Neural cell (in vitro differentiated cells): Measurements from ENCODE around the gene TSPAN31. TPM values are rescaled to one million over a fixed set of nuclear protein-coding genes. Genes with fewer than 3 reads are reported as not detected.
A peak's percentile ranks its signal among the peaks of the same experiment; 100 is the strongest.

Experiments
- H2AFZ ChIP-seq: fragments of 200-600, 300-800 bp; sonication (generic), shearing (Covaris generic); 2 replicates; pipeline ENCODE4 v1.6.0; 2014; ENCODE audit warnings: low read depth, mild to moderate bottlenecking, antibody characterized with exemption, low read length, moderate library complexity
- H3F3A ChIP-seq: fragments of 200-600 bp; shearing (Covaris generic); 2 replicates; pipeline ENCODE4 v1.6.1; 2016; ENCODE audit warnings: mild to moderate bottlenecking, moderate library complexity, mixed read lengths, antibody characterized with exemption, low read length; ENCODE audit not compliant: insufficient read depth, poor library complexity, severe bottlenecking
- H3K27ac ChIP-seq: fragments of 200-600, 300-800 bp; sonication (generic), shearing (Covaris generic); 2 replicates; pipeline ENCODE4 v1.5.1; 2014; ENCODE audit warnings: mild to moderate bottlenecking, low read length, moderate library complexity
- H3K27me3 ChIP-seq: fragments of 300-800, 200-600 bp; sonication (generic), shearing (Covaris generic); 2 replicates; pipeline ENCODE4 v1.6.0; 2014; ENCODE audit warnings: mild to moderate bottlenecking, low read depth, low read length, moderate library complexity; ENCODE audit not compliant: insufficient read depth
- H3K36me3 ChIP-seq: fragments of 300-800, 200-600 bp; sonication (generic), shearing (Covaris generic); 2 replicates; pipeline ENCODE4 v1.5.1; 2014; ENCODE audit warnings: mild to moderate bottlenecking, antibody characterized with exemption, low read length, moderate library complexity; ENCODE audit not compliant: insufficient read depth
- H3K4me2 ChIP-seq: fragments of 300-800, 200-600 bp; sonication (generic), shearing (Covaris generic); 2 replicates; pipeline ENCODE4 v1.6.0; 2014; ENCODE audit warnings: mild to moderate bottlenecking, low read length
- H3K4me3 ChIP-seq: fragments of 300-800, 200-600 bp; sonication (generic), shearing (Covaris generic); 2 replicates; pipeline ENCODE4 v1.5.1; 2014; ENCODE audit warnings: mild to moderate bottlenecking, low read length, moderate library complexity
- H3K79me2 ChIP-seq: fragments of 200-600 bp; shearing (Covaris generic); replicated peaks from 2 replicates; pipeline ENCODE4 v1.6.0; 2014; ENCODE audit warnings: mild to moderate bottlenecking, low read length, moderate library complexity; ENCODE audit not compliant: insufficient read depth
- H3K9ac ChIP-seq: fragments of 300-800, 200-600 bp; sonication (generic), shearing (Covaris generic); 2 replicates; pipeline ENCODE4 v1.6.1; 2016; ENCODE audit warnings: mild to moderate bottlenecking, low read length, mixed read lengths
- H3K9me2 ChIP-seq: fragments of 200-600 bp; shearing (Covaris generic); 2 replicates; pipeline ENCODE4 v1.6.1; 2016; ENCODE audit warnings: mild to moderate bottlenecking, low read length, mixed read lengths; ENCODE audit not compliant: insufficient read depth
- H3K9me3 ChIP-seq: fragments of 200-600, 300-800 bp; sonication (generic), shearing (Covaris generic); 2 replicates; pipeline ENCODE4 v1.6.1; 2016; ENCODE audit warnings: mild to moderate bottlenecking, mixed run types, low read length, moderate library complexity, mixed read lengths
- H4K20me1 ChIP-seq: fragments of 200-600 bp; shearing (Covaris generic); 2 replicates; pipeline ENCODE4 v1.6.1; 2016; ENCODE audit warnings: mild to moderate bottlenecking, mixed run types; ENCODE audit not compliant: insufficient read depth
- CTCF ChIP-seq: fragments of 450-650 bp; IDR thresholded peaks from 2 replicates; pipeline ENCODE4 v1.5.1; 2014; ENCODE audit warnings: antibody characterized with exemption, mild to moderate bottlenecking, moderate library complexity; ENCODE audit not compliant: poor library complexity, severe bottlenecking
- EP300 ChIP-seq: fragments of 450-650 bp; conservative IDR thresholded peaks from 2 replicates; pipeline ENCODE4 v1.6.1; 2014; ENCODE audit warnings: antibody characterized with exemption, mild to moderate bottlenecking, moderate library complexity; ENCODE audit not compliant: poor library complexity, severe bottlenecking
- EZH2 ChIP-seq: fragments of 200-600, 300-800 bp; shearing (Covaris generic), sonication (generic); IDR thresholded peaks from 2 replicates; pipeline ENCODE4 v1.6.1; 2014; ENCODE audit warnings: antibody characterized with exemption, low read length, borderline replicate concordance, mild to moderate bottlenecking; ENCODE audit not compliant: insufficient read depth, poor library complexity, severe bottlenecking
- MXI1 ChIP-seq: fragments of 450-650 bp; conservative IDR thresholded peaks from 2 replicates; pipeline ENCODE4 v1.6.1; 2014; ENCODE audit warnings: antibody characterized with exemption, mild to moderate bottlenecking; ENCODE audit not compliant: poor library complexity, severe bottlenecking
- POLR2AphosphoS5 ChIP-seq: IDR thresholded peaks from 2 replicates; pipeline ENCODE4 v1.6.1; 2012
- RAD21 ChIP-seq: fragments of 450-650 bp; conservative IDR thresholded peaks from 2 replicates; pipeline ENCODE4 v1.6.1; 2014; ENCODE audit warnings: antibody characterized with exemption, mild to moderate bottlenecking, moderate library complexity
- REST ChIP-seq: IDR thresholded peaks from 2 replicates; pipeline ENCODE4 v1.6.1; 2012; ENCODE audit warnings: borderline replicate concordance
- SMC3 ChIP-seq: fragments of 450-650 bp; conservative IDR thresholded peaks from 2 replicates; pipeline ENCODE4 v1.6.1; 2014; ENCODE audit warnings: antibody characterized with exemption, mild to moderate bottlenecking, moderate library complexity; ENCODE audit not compliant: poor library complexity
- TAF1 ChIP-seq: IDR thresholded peaks from 2 replicates; pipeline ENCODE4 v1.6.1; 2012; ENCODE audit warnings: low read depth
- polyA plus RNA-seq: library from polyadenylated mRNA; depleted of rRNA; stranded (reverse); fragments of >200 nt; gene quantifications from 2 replicates; pipeline ENCODE4 v1.2.3, GENCODE V29; 2014

The TSPAN31 gene
- polyA plus RNA-seq, 1 donor from 2014 or later, result 85.3 TPM

GRCh38 chr12:57754411-57755193 is 9.8 kb downstream of the TSPAN31 start, which contains the start of gene MARCHF9:
MARCHF9 (plus strand) TSS chr12:57755103; CDS start chr12:57755529, 426 bp downstream.
- TF ChIP-seq TAF1, result peak; percentile 5
- peak; percentile 62 for TF ChIP-seq MXI1
- peak; percentile 18 for TF ChIP-seq REST
- TF ChIP-seq EZH2, result no peak
- TF ChIP-seq CTCF, result no peak
- TF ChIP-seq RAD21, result peak; percentile 32
- peak; percentile 70 for TF ChIP-seq POLR2AphosphoS5
- TF ChIP-seq EP300, result peak; percentile 37
- TF ChIP-seq SMC3, result no peak

GRCh38 chr12:57755194-57755453 is 10.3 kb downstream of the TSPAN31 start:
- Histone ChIP-seq H4K20me1 (no peaks in the 10 kb centered on the region), H2AFZ (no peak overlapping the region), H3K9ac (peak overlapping the region; percentile 80), H3K79me2 (peaks cover 20% of the 10 kb centered on the region), H3K9me3 (no peaks in the 10 kb centered on the region), H3K4me2 (no peak overlapping the region), H3K27me3 (no peaks in the 10 kb centered on the region), H3K36me3 (no peaks in the 10 kb centered on the region), H3K4me3 (peak overlapping the region; percentile 89), H3K9me2 (no peaks in the 10 kb centered on the region), H3F3A (no peaks in the 10 kb centered on the region), H3K27ac (peak overlapping the region; percentile 39)
- TF ChIP-seq REST (no peak), POLR2AphosphoS5 (no peak), MXI1 (no peak)

More at GRCh38 chr12:57754411-57755193, 9.8 kb downstream of the TSPAN31 start, which contains the start of gene MARCHF9:
- peak within 1 kb of the TSS; percentile 80 for H3K9ac ChIP-seq
- no peaks in the 10 kb centered on the region for H3K27me3 ChIP-seq
- no peaks in the 10 kb centered on the region for H3K9me2 ChIP-seq
- H2AFZ ChIP-seq, result peak within 1 kb of the TSS; percentile 49
- no peaks in the 10 kb centered on the region for H3K36me3 ChIP-seq
- peak within 1 kb of the TSS; percentile 89 for H3K4me3 ChIP-seq
- peak within 1 kb of the TSS; percentile 91 for H3K4me2 ChIP-seq
- no peaks in the 10 kb centered on the region for H3K9me3 ChIP-seq
- no peaks in the 10 kb centered on the region for H4K20me1 ChIP-seq
- peak within 1 kb of the TSS; percentile 77 for H3K27ac ChIP-seq
- H3F3A ChIP-seq, result no peaks in the 10 kb centered on the region
- peaks cover 20% of the 10 kb centered on the region for H3K79me2 ChIP-seq
